IMR-90 (cell line): Measurements from ENCODE around the gene HLA-B. TPM values are rescaled to one million over a fixed set of nuclear protein-coding genes. Genes with fewer than 3 reads are reported as not detected.

Experiments used
- ATAC-seq: fragments of 200-7000 bp; cut with Tn5 transposase; 2 replicates; pipeline ENCODE4 v1.9.1; 2020; ENCODE audit warnings: low read depth, mild to moderate bottlenecking, moderate library complexity
- BruUV-seq: library from RNA; stranded (reverse); fragments of 400-500 nt; replicated peaks from 2 replicates; lab custom pipeline; 2021; lab: Mats Ljungman, UMichigan
- CTCF ChIA-PET: fragments of 300-600 bp; formaldehyde crosslinking; extraction: SDS; loops from one replicate; lab custom pipeline; 2021; ENCODE audit warnings: antibody characterized with exemption; lab: Yijun Ruan, JAX
- POLR2A ChIA-PET: fragments of 300-600 bp; sonication (Branson Sonifier 250); formaldehyde crosslinking; loops from one replicate; lab custom pipeline; 2022; ENCODE audit warnings: antibody characterized with exemption; ENCODE audit not compliant: unreplicated experiment; lab: Charles Lee
- DNase-seq: peaks from one replicate; pipeline ENCODE4 v3.0.0; 2013
- H2AFZ ChIP-seq: replicated peaks from 2 replicates; pipeline ENCODE3; 2013; ENCODE audit warnings: low read length, mild to moderate bottlenecking; ENCODE audit not compliant: poor library complexity
- H2AK5ac ChIP-seq: 2 replicates; pipeline ENCODE4 v1.6.1; 2013; ENCODE audit warnings: low read depth, low read length, inconsistent platforms
- H2AK9ac ChIP-seq: replicated peaks from 2 replicates; pipeline ENCODE3; 2013; ENCODE audit warnings: mild to moderate bottlenecking, low read depth, low read length, moderate library complexity; ENCODE audit not compliant: poor library complexity
- H2BK120ac ChIP-seq: 2 replicates; pipeline ENCODE4 v1.6.1; 2013; ENCODE audit warnings: low read depth, low read length, inconsistent platforms
- H2BK15ac ChIP-seq: 3 replicates; pipeline ENCODE4 v1.6.1; 2013; ENCODE audit warnings: low read depth, low read length, inconsistent platforms
- H2BK20ac ChIP-seq: 2 replicates; pipeline ENCODE4 v1.6.1; 2013; ENCODE audit warnings: low read depth, mild to moderate bottlenecking, inconsistent platforms, low read length, moderate library complexity
- H2BK5ac ChIP-seq: 2 replicates; pipeline ENCODE4 v1.6.1; 2013; ENCODE audit warnings: mild to moderate bottlenecking, low read depth, low read length, inconsistent platforms; ENCODE audit not compliant: poor library complexity, severe bottlenecking
- H3K14ac ChIP-seq: replicated peaks from 2 replicates; pipeline ENCODE4 v1.6.1; 2013; ENCODE audit warnings: low read depth, low read length, inconsistent platforms
- H3K18ac ChIP-seq: 2 replicates; pipeline ENCODE4 v1.6.1; 2013; ENCODE audit warnings: low read depth, low read length, control low read depth
- H3K23ac ChIP-seq: 2 replicates; pipeline ENCODE4 v1.6.1; 2013; ENCODE audit warnings: low read depth, low read length, inconsistent platforms
- H3K27ac ChIP-seq: 2 replicates; pipeline ENCODE4 v1.5.1; 2013; ENCODE audit warnings: mild to moderate bottlenecking, control low read depth, low read length; ENCODE audit not compliant: insufficient read depth
- H3K27me3 ChIP-seq: 2 replicates; pipeline ENCODE4 v1.6.1; 2013; ENCODE audit warnings: low read length; ENCODE audit not compliant: control insufficient read depth, insufficient read depth
- H3K36me3 ChIP-seq: 2 replicates; pipeline ENCODE4 v1.6.1; 2013; ENCODE audit warnings: low read length, mixed read lengths; ENCODE audit not compliant: control insufficient read depth, insufficient read depth
- H3K4ac ChIP-seq: 2 replicates; pipeline ENCODE4 v1.6.1; 2013; ENCODE audit warnings: low read depth, low read length, inconsistent platforms
- H3K4me1 ChIP-seq: 2 replicates; pipeline ENCODE4 v1.6.1; 2013; ENCODE audit warnings: low read length, mixed read lengths; ENCODE audit not compliant: control insufficient read depth, insufficient read depth
- H3K4me2 ChIP-seq: 2 replicates; pipeline ENCODE4 v1.6.1; 2013; ENCODE audit warnings: low read depth, mild to moderate bottlenecking, control low read depth, low read length, moderate library complexity
- H3K4me3 ChIP-seq: 2 replicates; pipeline ENCODE4 v1.5.1; 2013; ENCODE audit warnings: low read depth, mild to moderate bottlenecking, control low read depth, low read length, moderate library complexity; ENCODE audit not compliant: insufficient read depth
- H3K56ac ChIP-seq: 2 replicates; pipeline ENCODE4 v1.6.1; 2013; ENCODE audit warnings: low read length, inconsistent platforms; ENCODE audit not compliant: insufficient read depth; ENCODE audit errors: extremely low read depth
- H3K79me1 ChIP-seq, 2 experiments: 2 replicates each; pipeline ENCODE4 v1.6.1; 2013; ENCODE audit warnings: low read length in 2 of 2, inconsistent platforms in 1 of 2, low read depth in 1 of 2
- H3K9ac ChIP-seq: 2 replicates; pipeline ENCODE4 v1.6.1; 2013; ENCODE audit warnings: low read depth, low read length, control low read depth
- H3K9me1 ChIP-seq: 2 replicates; pipeline ENCODE4 v1.6.1; 2013; ENCODE audit warnings: low read length, inconsistent platforms; ENCODE audit not compliant: insufficient read depth
- H3K9me3 ChIP-seq: 2 replicates; pipeline ENCODE4 v1.6.1; 2013; ENCODE audit warnings: low read length; ENCODE audit not compliant: control insufficient read depth, insufficient read depth
- H4K20me1 ChIP-seq: 2 replicates; pipeline ENCODE4 v1.6.1; 2013; ENCODE audit warnings: low read length, inconsistent platforms; ENCODE audit not compliant: insufficient read depth
- H4K5ac ChIP-seq: 2 replicates; pipeline ENCODE4 v1.6.1; 2013; ENCODE audit warnings: mild to moderate bottlenecking, low read depth, low read length, control low read depth
- H4K8ac ChIP-seq, 2 experiments: 2 replicates each; pipeline ENCODE4 v1.6.1; 2013; ENCODE audit warnings: low read depth in 2 of 2, low read length in 2 of 2, control low read depth in 1 of 2, inconsistent platforms in 1 of 2
- H4K91ac ChIP-seq: 2 replicates; pipeline ENCODE4 v1.6.1; 2013; ENCODE audit warnings: low read depth, low read length, inconsistent platforms; ENCODE audit not compliant: insufficient read depth
- MXI1 ChIP-seq: IDR thresholded peaks from 2 replicates; pipeline ENCODE4 v1.6.1; 2012; ENCODE audit warnings: low read depth, mild to moderate bottlenecking, low read length, moderate library complexity, borderline replicate concordance
- dilution Hi-C: fragments of 300-500 bp; cut with HindIII; formaldehyde crosslinking; loops from one replicate; pipeline ENCODE4 v1.14.3; 2018; ENCODE audit warnings: low sequenced_read_pairs; ENCODE audit not compliant: unreplicated experiment
- in situ Hi-C: fragments of 300-500 bp; cut with MboI; formaldehyde crosslinking; loops from 3 replicates; pipeline ENCODE4 v1.14.3; 2019; ENCODE audit warnings: low sequenced_read_pairs, inconsistent platforms, mixed read lengths
- intact Hi-C: fragments of 100-400 bp; cut with micrococcal nuclease; formaldehyde crosslinking; loops from 2 replicates; pipeline ENCODE4 v1.10.0; 2022
- polyA plus RNA-seq, 3 experiments: library from polyadenylated mRNA; depleted of rRNA; stranded (reverse); fragments of >200 nt; gene quantifications; 2 replicates each; pipeline ENCODE4 v1.2.3, GENCODE V29; 2012; ENCODE audit warnings: low replicate concordance in 1 of 3
- total RNA-seq: library from RNA; depleted of rRNA; stranded (reverse); fragments of >200 nt; gene quantifications from 2 replicates; pipeline ENCODE4 v1.2.3, GENCODE V29; 2012
- TF ChIP-seq, protein P1 (sequence below): fragments of 150-350 bp; IDR thresholded peaks from 2 replicates; pipeline ENCODE4 v1.6.1; 2016; ENCODE audit warnings: low read depth, mild to moderate bottlenecking, low read length, moderate library complexity, borderline replicate concordance

Gene HLA-B
- total and polyA plus RNA-seq, 2 of the 4 experiments (the other 2 are of a cell fraction): 44.1 to 309 TPM

DNA sequence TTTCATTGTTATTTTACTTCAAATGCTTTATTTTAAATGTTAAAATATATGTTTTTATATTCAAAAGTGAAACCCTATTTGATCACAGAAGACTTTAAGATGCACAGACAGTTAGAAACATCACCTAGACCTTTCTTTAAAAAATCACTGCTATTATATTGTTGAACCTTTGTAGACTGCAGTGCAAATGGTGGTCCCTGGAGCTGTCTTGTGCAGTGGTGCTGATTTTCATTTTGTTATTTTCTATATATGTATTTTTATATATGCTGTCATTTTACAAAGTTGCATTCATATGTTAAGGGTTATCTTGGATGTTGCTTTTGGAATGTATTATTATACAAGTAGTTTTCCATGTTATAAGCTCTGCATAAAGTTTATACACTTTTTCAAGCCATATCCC is 18.7 kb upstream of the HLA-B start:
- no peak overlapping the region for H4K5ac ChIP-seq
- no peak overlapping the region for H4K8ac ChIP-seq
- no peak overlapping the region for H2AK5ac ChIP-seq
- no peak overlapping the region for H2AFZ ChIP-seq
- BruUV-seq: no TSS peak
- DNase-seq (no peak), ATAC-seq (no peak)
- peaks cover 2% of the 10 kb centered on the region; the same call in 1 of the 2 replicates for H3K9me3 ChIP-seq
- no peak overlapping the region for H3K4me3 ChIP-seq
- H3K4me2 ChIP-seq: no peak overlapping the region
- no peaks in the 10 kb centered on the region for H3K4me1 ChIP-seq
- no peaks in the 10 kb centered on the region for H4K20me1 ChIP-seq
- H3K27me3 ChIP-seq: peaks cover 29% of the 10 kb centered on the region
- H3K18ac ChIP-seq: no peak overlapping the region
- H2BK120ac ChIP-seq: no peak overlapping the region
- H3K4ac ChIP-seq: no peak overlapping the region
- H3K79me1 ChIP-seq: no peaks in the 10 kb centered on the region
- ChIA-PET CTCF (interaction anchor here (1.1 kb wide), 2 partner anchors 9 to 179 kb away, joined by 3 read pairs; no protein-coding TSS in a partner anchor), POLR2A (no interaction called here)
- H3K56ac ChIP-seq: no peak overlapping the region
- H3K36me3 ChIP-seq: no peaks in the 10 kb centered on the region
- no peak overlapping the region for H4K91ac ChIP-seq
- H3K23ac ChIP-seq: no peak overlapping the region
- H2AK9ac ChIP-seq: no peak overlapping the region
- intact Hi-C loops: no loop called here
- H2BK5ac ChIP-seq: no peak overlapping the region
- dilution Hi-C loops: no loop called here
- no peak overlapping the region for H2BK15ac ChIP-seq
- no peaks in the 10 kb centered on the region; the same call in 1 of the 2 replicates for H3K9me1 ChIP-seq
- no peak overlapping the region for H3K9ac ChIP-seq
- TF ChIP-seq, protein P1, sequence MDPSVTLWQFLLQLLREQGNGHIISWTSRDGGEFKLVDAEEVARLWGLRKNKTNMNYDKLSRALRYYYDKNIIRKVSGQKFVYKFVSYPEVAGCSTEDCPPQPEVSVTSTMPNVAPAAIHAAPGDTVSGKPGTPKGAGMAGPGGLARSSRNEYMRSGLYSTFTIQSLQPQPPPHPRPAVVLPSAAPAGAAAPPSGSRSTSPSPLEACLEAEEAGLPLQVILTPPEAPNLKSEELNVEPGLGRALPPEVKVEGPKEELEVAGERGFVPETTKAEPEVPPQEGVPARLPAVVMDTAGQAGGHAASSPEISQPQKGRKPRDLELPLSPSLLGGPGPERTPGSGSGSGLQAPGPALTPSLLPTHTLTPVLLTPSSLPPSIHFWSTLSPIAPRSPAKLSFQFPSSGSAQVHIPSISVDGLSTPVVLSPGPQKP: no peak
- TF ChIP-seq MXI1: no peak
- no peak overlapping the region for H3K14ac ChIP-seq
- in situ Hi-C loops: no loop called here
- no peak overlapping the region for H2BK20ac ChIP-seq
- no peak overlapping the region for H3K27ac ChIP-seq
